Measurements from ENCODE around the gene CAMSAP1.

Gene CAMSAP1

DNA sequence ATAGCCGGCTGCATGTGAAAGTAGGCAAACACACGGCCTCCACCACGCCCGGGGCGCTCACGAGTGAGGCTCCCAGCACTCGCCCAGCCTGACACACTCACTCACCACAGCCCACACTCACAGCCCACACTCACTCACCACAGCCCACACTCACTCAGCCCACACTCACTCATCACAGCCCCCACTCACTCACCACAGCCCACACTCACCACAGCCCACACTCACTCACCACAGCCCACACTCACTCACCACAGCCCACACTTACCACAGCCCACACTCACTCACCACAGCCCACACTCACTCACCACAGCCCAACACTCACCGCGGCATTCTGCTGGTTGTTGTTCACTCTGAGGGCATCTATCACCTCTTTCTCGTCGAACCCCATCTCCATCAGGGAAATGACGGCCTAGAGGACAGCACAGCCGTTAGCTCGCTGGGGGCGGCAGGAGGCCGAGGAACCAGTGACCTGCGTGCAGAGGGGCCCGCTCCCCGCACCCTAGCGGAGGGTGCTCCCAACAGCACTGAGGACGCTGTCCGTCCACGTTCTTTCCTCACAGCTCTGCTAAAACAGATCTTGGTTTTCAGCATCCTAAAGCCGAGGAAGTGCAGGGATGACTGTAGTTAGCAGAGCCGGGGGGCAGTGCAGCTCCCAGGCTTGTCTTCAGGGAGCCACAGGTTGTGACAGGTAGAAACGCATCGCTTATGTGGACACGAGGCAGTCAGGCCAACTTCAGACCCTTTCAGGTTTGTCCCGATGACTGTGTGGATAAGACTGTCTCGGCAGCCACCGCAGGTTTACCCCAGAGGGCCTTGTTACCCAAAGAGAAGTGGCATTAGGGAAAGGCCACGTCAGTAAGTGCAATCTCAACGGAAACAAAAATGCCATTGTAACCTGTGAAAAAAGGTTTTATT, 32.3 kb upstream of the CAMSAP1 start:
- DNase-seq (ENCODE audit: low read depth, low spot score): no peak

DNA sequence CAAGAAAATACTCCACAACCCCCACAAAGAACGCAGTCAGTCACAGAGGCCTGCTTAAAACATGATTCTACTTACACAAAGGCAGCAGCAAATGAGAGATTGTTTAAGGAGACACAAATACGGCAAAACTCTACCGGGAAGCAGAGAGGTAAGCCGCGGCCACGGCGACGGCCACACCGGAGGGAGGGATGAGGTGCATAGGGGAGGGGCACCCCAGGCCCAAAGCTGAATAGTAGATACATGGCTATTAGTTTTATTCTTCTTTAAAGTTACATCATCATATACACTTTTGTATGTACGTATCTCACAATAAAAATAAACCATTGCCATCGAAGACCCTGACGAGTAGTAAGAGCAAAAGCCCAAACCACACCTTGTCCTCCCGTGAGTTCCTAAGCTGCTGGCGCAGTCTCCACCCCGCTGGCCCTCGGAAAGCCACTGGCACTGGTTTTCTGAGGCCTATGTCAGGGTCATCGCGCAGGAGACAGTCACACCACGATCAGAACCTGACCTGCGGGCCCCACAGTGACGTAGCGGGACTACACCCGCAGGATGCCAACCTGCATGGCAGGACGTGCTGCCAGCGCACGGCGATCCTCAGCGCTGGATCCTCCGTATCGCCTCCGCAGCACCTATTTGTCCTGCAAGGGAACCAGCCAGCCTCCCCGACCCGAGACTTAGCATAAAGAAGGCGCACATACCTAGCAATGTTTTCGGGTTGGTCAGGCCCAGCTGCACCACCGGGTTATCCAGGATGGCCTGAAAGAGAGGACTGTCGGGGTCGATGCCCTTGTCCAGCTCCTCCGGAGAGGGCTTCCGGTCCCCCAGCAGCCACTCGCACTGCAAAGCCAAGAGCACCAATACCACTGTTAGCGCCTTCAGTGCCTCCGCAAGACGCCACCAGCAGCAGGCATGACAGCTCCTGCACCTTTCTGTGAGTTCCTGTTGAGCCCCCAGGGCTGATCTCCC, 30.5 kb upstream of the CAMSAP1 start:
- no peak for DNase-seq (ENCODE audit: low read depth, low spot score)

DNA sequence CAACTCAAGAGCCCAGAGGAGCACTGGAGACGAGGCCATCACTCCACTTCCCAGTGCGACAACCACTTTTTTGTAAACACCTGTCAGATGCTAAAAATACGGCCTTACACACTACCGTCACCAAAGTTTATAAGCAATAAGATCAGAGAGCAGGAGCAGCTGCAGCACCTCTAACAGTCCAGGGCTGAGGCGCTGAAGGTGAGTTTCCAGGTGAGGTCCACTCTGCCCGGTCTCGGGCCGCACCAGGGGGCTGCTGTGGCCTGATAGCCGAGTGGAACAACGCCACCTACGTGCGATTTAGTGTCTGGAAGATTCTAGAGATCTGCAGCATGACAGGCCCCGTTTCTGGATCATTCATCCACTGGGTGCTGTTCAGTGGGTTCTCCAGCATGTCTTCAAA, 25.8 kb upstream of the CAMSAP1 start:
- DNase-seq (ENCODE audit: low read depth, low spot score): no peak

DNA sequence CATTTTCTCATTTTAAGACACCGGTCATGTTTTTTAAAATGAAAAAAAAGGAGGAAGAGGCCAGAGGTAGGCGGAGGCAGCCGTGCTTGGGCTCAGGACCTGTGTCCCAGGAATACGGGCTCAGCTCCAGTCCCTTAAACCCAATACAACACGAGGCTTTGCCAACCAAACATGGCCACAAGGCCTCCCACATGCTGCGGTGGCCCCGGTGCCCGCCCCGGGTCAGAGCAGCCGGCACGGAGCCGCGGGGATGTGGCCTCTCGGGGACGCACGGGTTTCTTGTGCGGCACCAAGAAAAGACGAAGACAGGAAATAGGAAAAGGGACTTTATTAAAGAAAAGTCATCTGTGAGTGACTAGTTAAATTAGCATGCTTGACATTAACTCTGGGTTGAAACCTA, 25.3 kb upstream of the CAMSAP1 start:
- DNase-seq (ENCODE audit: low read depth, low spot score): no peak

DNA sequence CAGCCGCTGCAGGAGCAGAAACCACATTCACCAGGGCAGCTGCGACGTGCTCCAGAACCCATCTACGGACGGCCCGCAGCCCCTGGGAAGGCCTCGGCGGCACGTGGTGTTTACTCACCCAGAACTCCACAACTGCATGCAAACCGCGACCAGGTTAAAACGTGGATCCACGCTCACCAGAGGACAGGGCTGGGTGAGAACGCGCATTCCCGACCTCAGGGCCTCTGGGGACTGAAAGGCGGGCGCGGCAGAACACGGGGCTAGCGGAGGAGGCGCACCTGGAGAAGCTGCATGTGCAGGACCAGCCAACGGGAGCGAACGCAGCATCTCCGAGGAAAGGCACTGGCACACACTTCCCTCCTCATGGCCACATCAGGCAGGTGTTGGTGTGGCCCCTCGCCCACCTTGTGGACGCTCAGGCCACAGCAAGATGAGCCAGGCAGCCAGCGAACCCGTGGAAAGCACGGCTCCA, 24.0 kb upstream of the CAMSAP1 start:
- no peak for DNase-seq (ENCODE audit: low read depth, low spot score)

DNA sequence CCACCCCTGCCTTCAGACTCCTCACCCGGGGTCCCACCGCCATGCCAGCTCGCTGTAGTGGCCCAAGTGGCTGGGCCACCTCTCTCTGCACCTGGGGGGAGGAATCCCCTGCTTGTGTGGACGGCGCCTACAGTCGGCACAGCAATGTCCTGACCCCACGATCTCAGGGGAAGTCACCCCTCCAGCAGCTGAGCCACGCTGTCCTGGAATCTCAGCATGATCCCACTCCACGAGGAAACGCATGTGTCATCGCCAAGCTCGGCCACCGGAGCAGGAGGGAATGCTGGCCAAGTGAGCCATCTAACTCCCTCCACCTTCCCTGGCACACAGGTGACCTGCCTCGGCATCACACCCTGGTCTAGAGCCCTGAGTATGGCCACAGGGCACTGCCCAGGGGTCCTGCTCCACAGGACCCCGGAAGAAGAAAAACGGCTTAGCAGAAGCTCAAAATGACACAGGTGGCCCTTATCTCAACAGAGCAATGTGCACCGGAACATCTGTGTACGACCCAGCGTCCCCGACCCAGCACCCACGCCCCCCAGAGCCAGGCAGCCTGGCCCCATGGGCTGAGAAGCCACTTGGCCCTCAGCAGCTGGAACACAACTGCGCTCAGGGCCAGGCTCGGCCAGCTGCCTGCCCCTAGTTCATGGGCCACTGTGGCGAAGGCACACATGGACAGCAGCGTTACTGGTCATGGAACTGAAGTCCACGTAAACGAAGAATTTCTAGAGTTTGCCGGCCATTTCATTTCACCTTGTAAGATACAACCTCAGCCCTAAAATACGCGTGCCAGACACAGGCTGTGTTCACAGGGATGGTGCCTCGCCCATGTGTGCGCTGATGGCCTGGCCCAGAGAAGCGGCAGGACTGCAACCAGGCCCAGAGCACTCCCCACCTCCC, 23.4 kb upstream of the CAMSAP1 start:
- no peak for DNase-seq (ENCODE audit: low read depth, low spot score)

DNA sequence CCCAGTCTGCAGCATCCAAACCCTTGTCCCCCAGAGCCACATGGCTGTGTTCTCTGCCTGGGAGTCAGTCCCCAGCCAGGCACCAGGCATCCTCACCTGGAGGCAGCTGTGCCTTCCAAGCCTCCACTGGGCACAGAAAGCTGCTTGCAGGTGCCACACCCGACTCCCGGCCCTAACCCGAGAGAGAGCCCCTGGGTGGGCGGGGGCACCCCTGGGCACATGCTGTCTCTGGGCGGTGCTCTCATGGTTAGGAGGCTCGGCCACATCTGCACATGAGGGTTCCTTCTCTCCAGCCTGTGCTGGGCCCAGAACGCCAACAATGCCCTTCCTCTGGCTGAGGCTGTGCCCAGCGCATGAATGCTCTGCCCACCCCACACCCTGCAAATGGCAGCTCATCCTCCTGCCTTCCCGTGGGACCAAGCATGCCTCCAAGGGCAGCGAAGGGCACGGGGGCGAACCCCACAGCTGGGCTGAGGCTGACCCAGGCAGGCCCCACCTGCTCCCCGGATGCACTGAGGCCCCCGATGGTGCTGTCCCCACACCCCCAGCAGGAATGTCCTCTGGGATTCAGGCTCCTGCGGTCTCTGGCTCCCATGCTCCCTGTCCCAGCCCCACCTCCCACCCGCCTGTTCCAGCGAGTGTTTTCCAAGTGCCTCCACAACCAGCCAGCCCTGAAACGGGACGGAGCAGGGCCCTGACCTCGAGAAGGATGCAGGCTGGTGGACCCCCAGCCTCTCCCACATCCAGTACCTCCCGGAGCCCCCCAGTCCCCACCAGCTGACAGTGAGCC, 22.5 kb upstream of the CAMSAP1 start:
- no peak for DNase-seq (ENCODE audit: low read depth, low spot score)

DNA sequence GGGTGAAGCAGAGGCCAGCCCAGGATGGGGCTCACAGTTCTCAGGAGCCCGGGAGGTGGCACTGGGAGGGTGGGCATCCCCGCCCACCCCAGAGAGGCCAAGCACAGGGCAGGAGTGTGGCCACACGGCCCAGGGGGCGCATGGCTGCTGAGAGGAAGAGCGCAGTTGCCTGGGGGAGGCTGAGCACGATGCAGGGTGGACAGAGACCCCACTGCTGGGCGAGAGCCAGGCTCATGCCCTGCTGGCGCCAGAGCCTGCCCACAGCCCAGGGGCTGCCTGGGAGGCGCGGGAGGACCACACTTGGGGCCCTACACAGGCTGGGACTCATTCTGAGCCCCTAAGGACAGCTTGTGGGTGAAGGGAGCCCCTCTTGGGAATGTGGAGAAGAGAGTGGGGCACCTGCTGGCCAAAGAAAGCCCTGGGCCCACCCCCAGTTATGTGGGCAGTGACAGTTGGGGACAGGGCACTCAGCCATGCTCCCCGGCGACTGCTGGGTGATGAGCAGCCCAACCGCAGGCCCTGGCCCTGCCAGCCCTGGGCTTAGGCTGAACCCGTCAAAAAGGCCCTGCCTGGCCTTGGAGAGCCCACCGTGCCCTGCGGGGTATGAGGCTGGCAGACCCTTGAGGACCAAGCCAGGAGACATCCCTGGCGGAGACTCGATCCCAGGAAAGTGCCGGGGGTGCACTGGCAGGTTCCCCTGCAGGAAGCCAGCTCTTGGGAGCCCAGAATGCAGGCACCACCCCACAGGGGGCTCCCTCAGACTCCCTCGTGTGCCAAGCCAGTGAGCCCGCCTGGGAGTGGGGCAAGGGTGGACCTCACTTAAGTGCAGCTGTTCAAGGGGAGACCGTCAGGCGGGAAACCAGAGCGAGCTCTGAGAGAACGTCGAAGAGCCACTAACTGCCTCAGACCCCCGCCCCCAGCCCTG, 21.6 kb upstream of the CAMSAP1 start:
- no peak for DNase-seq (ENCODE audit: low read depth, low spot score)

DNA sequence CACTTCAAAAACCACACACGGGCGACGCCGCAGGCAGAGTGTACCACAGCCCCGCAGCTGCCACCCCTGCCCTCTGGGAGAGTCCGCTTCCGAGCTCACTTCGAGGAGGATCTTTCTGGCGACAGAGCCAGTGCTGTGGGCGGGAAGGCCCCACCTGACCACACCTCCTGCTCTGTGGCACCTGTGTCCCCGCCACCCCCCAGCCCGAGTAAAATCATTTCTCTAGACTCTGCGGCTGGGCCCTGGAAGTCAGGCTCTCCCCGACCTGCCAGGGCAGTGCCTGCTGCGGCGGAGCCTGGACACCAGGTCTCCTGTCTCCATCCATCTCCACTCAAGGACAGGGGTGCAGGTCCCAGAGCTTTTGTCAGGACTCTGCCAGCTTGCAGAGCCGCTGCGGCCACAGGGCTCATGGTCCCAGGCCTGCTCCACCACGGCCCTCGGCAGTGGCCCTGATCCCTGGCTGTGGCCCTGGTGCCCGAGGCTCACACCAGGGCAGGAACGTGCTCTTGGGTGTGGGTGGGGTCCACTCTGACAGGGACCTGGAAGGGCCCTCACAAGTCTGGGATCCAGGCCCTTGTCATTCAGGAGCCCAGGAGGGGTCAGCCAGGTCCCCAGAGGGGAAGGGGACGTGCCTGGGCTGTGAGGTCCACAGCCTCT, 20.9 kb upstream of the CAMSAP1 start:
- no peak for DNase-seq (ENCODE audit: low read depth, low spot score)

DNA sequence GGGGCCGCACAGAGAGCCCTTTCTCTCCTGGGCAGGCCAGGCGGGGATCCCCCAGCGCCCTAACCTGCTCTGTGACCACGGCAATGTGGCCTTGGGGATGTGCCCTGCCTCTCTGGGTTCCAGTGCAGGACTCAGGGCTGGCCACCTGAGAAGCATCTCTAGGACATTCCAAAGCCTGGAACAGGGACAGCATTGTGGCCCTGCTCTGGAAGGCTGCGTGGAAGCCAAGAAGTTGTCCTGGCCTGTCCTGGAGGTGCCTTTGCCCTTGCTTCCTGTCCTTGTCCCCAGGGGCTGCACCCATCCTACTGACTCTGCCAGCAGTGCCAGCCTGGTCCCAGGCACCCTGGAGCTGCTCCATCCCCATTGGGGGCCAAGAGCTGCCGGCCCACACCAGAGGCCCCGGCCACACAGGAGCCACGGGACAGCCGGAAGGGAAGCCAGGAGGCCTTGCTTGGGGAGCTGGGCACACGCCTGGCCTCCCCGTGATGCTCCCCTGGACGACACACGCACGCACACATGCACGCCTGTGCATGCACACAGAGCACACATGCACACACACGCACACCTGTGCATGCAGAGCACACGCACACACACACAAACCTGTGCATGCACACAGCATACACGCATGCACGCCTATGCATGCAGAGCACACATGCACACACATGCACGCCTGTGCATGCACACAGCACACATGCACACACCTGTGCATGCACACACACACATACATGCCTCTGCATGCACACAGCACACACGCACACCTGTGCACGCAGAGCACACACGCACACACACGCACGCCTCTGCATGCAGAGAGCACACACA, 20.1 kb upstream of the CAMSAP1 start:
- no peak for DNase-seq (ENCODE audit: low read depth, low spot score)

DNA sequence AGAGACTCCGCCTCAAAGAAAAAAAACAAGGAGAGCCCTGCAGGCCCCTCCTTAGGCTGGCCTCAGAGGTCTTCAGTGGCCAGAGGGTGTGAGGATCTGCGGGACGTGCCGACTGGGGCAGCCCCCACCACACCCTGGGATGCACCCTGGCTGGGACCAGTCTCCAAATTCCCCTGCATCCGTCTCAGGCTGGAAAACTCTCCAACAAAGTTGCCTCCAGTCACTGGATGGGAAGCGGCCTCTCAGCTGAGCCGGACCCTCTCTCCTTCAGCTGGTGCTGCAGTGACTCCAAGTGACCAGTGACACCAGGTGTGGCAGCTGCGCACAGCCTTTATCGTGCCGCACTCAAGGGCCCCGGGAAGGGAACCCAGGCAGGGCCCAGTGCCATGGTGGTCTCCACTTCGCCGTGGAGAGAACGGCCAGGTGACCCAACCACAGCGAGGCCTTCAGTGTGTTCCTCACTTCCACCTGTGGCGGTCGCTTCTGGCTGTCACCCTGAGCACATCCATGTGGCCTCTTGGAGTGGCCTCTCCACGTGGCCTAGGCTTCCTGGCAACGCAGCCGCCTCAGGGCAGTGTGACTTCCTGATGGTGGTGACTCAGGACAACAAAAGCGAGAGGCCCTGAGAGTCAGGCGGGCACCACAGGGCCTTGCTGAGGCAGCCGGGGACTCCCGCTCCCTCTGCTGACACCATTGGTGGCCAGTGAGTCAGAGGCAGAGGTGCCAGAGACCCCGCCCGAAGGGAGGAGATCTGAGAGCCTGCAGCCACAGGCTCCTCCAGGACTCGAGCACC, 19.3 kb upstream of the CAMSAP1 start:
- DNase-seq (ENCODE audit: low read depth, low spot score): no peak

DNA sequence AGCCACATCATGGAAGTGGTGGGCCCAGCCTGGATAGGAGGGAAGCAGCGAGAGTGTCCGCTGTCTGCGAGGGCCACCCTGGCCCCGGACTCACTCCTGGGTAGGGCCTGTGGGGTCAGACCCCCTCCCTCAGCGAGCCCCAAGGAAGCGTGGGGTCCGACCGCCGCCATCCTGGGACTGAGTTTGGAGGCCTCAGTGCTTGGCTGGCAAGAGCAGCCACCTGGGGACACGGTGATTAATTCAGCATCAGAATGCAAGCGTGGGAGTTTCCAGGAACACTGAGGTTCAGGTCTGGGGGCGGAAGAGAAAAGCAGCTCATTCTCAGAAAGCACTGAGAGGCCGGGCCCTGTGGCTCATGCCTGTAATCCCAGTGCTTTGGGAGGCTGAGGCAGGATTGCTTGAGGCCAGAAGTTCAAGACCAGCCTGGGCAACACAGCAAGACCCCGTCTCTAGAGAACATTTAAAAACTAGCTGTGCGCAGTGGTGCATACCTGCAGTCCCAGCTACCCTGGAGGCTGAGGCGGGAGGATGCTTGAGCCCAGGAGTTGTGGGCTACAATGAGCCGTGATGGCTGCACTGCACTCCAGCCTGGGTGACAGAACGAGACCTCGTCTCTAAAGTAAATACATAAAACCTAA, 18.3 kb upstream of the CAMSAP1 start:
- DNase-seq (ENCODE audit: low read depth, low spot score): no peak

DNA sequence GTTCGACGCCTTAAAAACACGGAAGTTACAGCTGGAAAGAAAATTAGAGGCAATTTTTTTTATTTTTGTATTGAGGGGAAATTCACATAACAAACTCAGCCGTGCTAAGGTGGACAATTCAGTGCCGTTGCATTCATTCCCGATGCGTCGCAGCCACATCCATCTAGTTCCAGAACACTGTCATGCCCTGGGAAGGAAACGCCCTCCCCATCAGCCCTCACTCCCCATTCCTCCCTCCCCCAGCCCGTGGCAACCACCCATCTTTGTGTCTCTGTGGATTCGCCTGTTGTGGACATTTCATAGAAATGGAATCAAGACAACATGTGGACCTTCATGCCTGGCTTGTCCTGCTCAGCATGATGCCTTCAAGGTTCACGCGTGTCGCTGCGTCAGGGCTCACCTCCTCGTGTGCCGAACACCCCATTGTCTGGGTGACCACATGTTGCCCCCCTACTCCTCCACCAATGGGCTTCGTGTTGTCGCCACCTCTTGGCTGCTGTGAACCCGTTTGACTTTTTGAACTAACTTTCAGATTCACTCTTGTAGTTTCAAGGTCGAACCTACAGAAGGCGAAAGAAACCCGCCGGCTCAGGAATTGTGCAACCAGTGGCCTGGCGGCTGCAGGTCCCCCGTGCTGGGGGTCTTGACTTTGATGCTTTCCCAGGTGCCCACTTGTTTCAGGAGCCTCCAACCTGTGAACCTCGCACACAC, 17.4 kb upstream of the CAMSAP1 start:
- peak; percentile 9 for DNase-seq (ENCODE audit: low read depth, low spot score)

DNA sequence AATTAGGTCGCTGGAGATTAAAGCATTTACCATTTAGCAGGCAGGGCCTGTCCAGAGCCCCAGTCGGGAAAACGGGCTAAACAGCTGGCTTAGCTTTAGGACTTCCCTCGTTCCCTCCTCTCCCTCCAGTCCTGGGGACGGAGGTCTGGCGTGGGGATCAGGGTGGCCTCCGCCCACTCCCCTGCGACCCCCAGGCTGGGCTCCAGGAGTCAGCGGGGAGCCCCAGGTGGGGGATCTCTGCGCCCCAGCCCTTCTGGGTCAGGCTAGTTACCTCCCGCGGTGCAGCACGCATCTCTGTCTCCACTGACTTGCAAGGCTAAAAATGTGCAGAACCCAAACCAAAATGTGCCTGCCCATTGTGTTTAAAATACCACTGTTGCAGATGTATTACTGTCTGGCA, 16.2 kb upstream of the CAMSAP1 start:
- no peak for DNase-seq (ENCODE audit: low read depth, low spot score)

DNA sequence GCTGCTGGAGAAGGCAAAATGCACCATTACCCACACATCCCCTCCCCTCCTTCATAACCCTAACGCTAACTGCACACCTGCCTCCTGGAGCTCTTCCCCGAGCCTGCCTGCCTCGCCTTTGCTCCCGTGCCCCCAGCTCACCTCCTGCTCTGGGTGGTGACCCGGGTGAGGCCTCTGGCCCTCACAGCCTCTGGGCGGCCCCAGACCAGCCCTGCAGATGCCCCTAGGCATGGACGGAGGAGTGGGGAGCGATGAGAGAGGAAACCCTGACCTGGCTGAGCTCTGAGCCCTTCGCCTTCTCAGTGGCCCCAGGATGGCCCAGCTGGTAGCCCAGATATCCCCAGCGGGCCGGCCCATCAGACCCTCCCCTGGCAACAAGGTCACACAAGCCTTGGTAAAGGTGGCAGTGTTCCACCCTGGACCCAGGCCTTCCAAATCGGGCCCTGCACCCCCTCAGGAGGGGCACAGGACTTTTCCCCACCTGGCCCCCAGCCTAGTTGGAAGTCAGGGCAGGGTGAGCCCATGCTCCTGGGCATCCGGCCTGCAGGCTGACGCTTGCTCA, 14.5 kb upstream of the CAMSAP1 start:
- no peak for DNase-seq (ENCODE audit: low read depth, low spot score)

Measured in iPS DF 19.7 (cell line).